Forelimb muscle (tissue), 1 donor: ENCODE results near the gene FAM107B. TPM values are rescaled to one million over a fixed set of nuclear protein-coding genes. Genes with fewer than 3 reads are reported as not detected.
A peak's percentile ranks its signal among the peaks of the same experiment; 100 is the strongest.
"Not testable (repeated sequence)": the region's sequence is repeated elsewhere in the genome, so short reads cannot be mapped to it uniquely, and the experiment has no call there.

ENCODE experiments used
- DNase-seq: peaks from one replicate; pipeline ENCODE4 v3.0.0-alpha.2; 2013; ENCODE audit warnings: low read depth
- polyA plus RNA-seq: library from polyadenylated mRNA; unstranded; fragments of 120-200 nt; gene quantifications from one replicate; pipeline ENCODE4 v1.2.1, GENCODE V29; 2013; ENCODE audit not compliant: insufficient read length

FAM107B gene
- polyA plus RNA-seq, 1 donor: 17.7 TPM

- no peak for DNase-seq
Measured at GRCh38 chr10:14692344-14693076, 82.2 kb downstream of the FAM107B start.

GRCh38 chr10:14691359-14691758, 83.3 kb downstream of the FAM107B start:
- no peak for DNase-seq

- DNase-seq: no peak
Measured at GRCh38 chr10:14688606-14689005, 86.1 kb downstream of the FAM107B start.

GRCh38 chr10:14688189-14688588, 86.5 kb downstream of the FAM107B start:
- not testable (repeated sequence) for DNase-seq

- no peak for DNase-seq
Measured at GRCh38 chr10:14687340-14687739, 87.4 kb downstream of the FAM107B start.

GRCh38 chr10:14686356-14686755, 88.3 kb downstream of the FAM107B start:
- no peak for DNase-seq

- no peak for DNase-seq
Measured at GRCh38 chr10:14684354-14684753, 90.3 kb downstream of the FAM107B start.

GRCh38 chr10:14683256-14683655, 91.4 kb downstream of the FAM107B start:
- DNase-seq: no peak

- no peak for DNase-seq
Measured at GRCh38 chr10:14681802-14682201, 92.9 kb downstream of the FAM107B start.

GRCh38 chr10:14681305-14681704, 93.4 kb downstream of the FAM107B start:
- DNase-seq: no peak

GRCh38 chr10:14678637-14679036, 96.1 kb downstream of the FAM107B start:
- DNase-seq: no peak

- DNase-seq: no peak
Measured at GRCh38 chr10:14676732-14677131, 98.0 kb downstream of the FAM107B start.

GRCh38 chr10:14674376-14675050, 100.2 kb downstream of the FAM107B start:
- DNase-seq: no peak

GRCh38 chr10:14673189-14673861, 101.4 kb downstream of the FAM107B start:
- DNase-seq: no peak

GRCh38 chr10:14671386-14671831, 103.3 kb downstream of the FAM107B start:
- no peak for DNase-seq

GRCh38 chr10:14670551-14671240, 104.0 kb downstream of the FAM107B start:
- DNase-seq: peak; percentile 69

GRCh38 chr10:14669576-14669975, 105.1 kb downstream of the FAM107B start:
- no peak for DNase-seq

GRCh38 chr10:14667781-14668180, 106.9 kb downstream of the FAM107B start:
- DNase-seq: no peak

- no peak for DNase-seq
Measured at GRCh38 chr10:14667280-14667679, 107.4 kb downstream of the FAM107B start.

GRCh38 chr10:14665865-14666857, 108.5 kb downstream of the FAM107B start:
- no peak for DNase-seq

- no peak for DNase-seq
Measured at GRCh38 chr10:14665304-14665703, 109.4 kb downstream of the FAM107B start.
